Jurkat, Clone E6-1 (cell line): ENCODE data around the gene SEMA6D.

Source experiments
- DNase-seq: peaks from one replicate; pipeline ENCODE4 v3.0.0-alpha.2; 2011; ENCODE audit warnings: low read depth, low spot score
- H3K4me3 ChIP-seq: 2 replicates; pipeline ENCODE4 v1.5.1; 2011; ENCODE audit warnings: mild to moderate bottlenecking, low read length, control low read depth, moderate library complexity

Gene SEMA6D

DNA sequence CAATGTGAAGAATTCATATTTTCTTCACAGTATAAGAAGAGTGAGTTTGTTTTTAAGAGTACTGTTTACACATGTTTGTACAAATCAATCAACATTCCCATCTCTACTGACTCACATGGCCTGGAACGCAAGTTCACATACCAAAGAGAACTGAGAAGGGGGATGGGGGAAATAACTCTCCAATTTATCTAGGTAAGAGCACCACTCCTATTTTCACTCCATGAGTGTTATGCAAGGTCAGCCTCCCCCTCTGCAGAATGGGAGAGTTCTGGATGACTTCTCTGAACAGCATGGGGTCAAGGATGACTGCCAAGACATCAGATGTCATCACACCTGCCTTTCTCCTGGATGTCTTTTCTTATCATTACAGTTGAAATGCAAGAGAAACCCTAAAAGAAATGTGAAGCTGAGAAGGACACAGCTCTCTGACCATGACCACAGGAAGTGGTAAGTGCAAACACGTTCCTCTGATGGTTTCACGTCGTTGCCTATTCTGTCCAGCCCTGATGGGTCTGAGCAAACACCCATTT, 95.2 kb downstream of the SEMA6D start:
- no peak for DNase-seq
- no peak overlapping the region for H3K4me3 ChIP-seq

DNA sequence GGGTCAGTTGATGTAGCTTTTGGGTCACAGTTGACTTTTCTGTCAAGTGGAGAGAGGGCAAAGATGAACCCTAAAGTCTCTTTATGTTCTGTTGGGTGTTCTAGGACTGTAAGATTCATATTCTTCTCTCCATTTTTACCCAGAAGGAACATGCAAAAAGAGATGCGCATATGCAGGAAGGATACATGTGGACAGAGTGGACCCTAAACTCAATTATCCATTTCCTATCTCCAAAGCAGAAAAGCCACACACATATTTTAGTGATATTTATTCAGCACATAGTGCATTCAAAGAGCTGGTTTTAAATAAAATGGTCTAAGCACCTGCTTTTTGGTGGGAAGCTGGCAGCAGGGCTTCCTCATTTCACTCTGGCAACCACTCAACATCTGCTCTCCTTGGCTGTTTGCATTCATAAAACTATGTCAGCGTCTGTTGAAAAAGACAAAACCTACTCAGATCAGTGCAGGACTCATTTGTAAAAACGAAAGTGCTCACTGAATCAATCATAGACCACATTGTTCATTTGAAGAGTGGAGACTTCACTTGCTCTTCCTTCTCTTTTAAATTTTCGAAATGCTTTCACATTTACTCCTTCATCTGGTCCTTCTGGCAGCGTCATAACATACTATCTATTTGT, 96.6 kb downstream of the SEMA6D start:
- DNase-seq: no peak
- no peak overlapping the region for H3K4me3 ChIP-seq

DNA sequence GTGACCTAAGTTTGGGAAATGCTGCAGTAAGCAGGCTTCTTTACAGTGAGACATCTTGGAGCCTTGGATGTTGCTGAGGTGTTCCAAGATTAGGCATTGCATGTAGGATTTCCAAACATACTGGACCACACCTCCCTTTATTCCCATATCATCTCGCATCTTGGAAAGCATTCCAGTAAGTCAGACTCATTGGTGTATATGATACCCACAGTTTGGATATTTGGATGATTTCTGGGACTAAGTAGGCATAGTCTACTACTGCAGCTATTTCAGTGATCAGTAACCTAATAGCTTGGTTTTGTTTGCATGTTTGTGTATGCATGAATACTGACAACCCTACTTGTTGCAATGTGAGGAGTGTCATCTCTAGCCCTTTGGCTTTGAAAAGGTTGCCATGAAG, 97.3 kb downstream of the SEMA6D start:
- DNase-seq: no peak
- H3K4me3 ChIP-seq: no peak overlapping the region

DNA sequence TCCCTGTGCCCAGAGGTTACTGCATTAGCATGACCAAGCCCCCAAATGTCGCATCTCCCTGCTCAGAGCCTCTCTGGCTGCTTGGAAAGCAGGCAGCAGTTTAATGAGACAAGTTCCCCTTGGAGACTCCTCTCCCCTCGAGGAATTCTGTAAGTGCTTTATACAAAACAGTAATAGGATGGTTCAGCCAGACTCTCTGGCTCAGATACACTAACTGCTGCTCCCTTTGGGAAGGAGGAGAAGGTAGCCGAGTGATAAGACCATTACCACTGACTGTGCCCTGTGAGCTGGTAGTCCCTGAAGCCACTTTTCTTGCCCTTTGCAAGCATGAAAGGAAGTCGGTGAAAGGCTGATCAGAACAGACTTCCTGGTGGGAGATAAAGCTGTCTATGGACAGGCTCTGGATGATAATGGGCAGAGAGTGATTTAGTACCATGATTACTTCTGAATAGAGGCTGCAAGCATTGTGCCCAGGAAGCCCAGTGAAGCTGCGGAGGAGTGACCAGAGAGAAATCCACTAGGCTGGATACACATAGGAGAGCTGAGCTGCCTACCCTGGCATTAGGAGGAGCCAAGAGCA, 100.8 kb downstream of the SEMA6D start:
- H3K4me3 ChIP-seq: no peak overlapping the region
- DNase-seq: no peak

DNA sequence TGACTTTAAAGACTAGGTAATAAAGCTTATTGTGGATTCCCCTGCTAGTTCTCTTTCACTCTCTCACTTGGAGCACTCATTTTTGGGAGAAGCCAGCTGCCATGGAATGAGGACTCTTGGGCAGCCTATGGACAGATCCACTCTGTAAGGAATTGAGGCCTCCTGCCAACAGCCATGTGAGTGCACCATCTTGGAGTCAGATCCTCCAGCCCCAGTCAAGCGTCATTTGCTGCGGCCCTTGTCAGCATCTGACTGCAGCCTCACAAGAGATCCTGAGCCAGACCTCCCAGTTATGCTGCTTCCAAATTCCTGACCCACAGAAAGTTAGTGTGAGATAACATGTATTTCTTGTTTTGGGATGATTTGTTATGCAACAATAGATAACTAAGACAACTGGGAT, 101.9 kb downstream of the SEMA6D start:
- DNase-seq: no peak
- H3K4me3 ChIP-seq: no peak overlapping the region

DNA sequence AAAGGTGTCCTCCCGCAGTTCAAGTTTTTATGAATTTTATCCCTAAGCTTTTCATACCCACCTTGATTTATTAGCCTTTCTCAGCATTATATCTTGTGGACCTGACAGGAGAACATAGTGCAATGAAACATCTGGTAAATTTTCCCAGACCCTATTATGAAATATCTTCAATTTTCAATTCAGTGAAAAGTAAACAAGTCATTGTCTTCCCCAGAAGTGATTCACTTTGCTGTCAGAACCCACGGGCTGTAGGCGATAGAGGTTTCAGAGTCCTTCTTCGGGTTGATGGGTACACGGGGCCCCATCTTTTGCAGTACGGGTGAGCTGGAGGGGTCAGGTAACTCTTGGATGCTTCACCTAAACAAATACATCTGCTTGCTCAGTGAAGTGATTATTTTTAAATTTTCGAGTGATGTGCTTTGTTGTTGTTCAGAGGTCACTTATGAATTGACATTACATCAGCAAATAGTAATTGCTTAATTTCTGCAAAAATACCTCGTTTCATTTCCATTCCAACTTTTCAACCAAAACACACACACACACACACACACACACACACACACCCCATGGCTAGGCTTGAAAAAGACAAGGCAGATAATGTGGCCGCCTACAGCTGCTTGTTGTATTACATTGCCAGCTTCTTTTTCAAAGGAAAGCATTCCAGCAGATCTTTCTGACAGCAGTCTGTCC, 102.9 kb downstream of the SEMA6D start:
- DNase-seq: no peak
- H3K4me3 ChIP-seq: no peak overlapping the region

DNA sequence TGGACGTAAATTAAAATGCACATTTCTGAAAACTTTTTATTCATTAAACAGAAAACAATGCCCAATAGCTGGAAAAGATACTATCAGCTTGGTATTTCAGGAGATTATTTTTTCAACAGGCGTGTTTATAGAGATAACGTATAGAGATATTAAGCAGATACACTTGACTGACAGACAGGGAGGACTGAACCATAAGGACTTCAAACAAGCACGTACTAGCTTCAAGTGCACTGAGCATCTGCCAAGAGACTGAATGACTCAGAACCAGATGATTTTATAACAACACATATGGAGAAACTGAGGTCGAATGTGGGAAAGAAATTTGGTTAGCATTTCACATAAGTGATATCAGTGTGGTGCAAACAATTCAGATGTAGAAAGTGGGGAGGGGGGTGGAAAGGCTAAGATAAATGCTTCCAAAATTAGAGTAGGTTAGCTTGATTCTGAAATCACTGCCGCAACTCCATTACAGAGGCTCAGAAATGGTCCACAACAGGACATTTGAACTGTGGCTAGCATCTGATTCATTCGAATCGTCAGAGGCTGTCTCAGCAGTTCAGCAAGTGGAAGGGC, 103.5 kb downstream of the SEMA6D start:
- no peak overlapping the region for H3K4me3 ChIP-seq
- DNase-seq: no peak

DNA sequence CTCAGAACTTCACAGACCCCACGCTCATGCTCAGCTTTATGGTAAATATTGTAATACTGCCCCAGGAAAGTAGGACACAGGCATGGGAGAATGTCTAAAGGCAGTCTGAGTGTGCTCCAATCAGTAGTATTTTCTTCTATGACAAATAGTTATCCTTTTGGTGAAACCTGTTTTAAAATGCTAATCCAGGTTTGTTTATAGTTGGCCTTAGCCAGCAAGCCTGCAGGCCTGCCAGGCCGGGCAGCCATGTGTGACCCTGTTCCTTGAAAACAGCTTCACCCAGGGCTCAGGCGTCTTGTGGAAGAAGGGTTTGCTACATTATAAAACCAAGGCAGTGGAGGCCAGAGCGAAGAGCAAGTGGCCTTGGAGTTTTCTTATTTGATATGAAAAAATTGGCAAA, 104.7 kb downstream of the SEMA6D start:
- DNase-seq: no peak
- no peak overlapping the region for H3K4me3 ChIP-seq
